DMS79 treated with DMSO at 0.1 percent for 48 hours (cell line): ENCODE results near the gene ASPA.
A peak's percentile ranks its signal among the peaks of the same experiment; 100 is the strongest.

Source experiments
- DNase-seq: peaks from one replicate; lab custom pipeline; 2025; lab: John Stamatoyannopoulos, UW

The ASPA gene

DNA sequence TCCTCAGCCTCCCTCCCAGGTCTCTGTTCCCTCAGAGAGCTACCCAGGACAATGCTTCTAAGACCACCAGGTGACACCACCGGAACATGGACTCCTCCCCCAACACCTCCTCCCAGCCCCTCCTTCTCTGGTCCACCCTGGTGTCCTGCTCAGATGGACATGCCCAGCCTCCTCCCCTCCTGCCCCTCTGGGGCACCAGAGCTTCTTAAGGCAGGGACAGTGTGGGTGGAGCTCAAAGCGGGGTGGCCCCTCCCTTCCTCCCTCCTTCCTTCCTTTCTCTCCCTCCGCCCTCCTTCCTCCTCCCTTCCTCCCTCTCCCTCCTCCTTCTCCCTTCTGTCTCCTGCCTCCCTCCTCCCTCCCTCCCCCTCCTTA, 59.1 kb downstream of the ASPA start:
- no peak for DNase-seq

- DNase-seq, result peak; percentile 78
These were observed 59.6 kb downstream of the ASPA start for GRCh38 chr17:3535253-3535995.

DNA sequence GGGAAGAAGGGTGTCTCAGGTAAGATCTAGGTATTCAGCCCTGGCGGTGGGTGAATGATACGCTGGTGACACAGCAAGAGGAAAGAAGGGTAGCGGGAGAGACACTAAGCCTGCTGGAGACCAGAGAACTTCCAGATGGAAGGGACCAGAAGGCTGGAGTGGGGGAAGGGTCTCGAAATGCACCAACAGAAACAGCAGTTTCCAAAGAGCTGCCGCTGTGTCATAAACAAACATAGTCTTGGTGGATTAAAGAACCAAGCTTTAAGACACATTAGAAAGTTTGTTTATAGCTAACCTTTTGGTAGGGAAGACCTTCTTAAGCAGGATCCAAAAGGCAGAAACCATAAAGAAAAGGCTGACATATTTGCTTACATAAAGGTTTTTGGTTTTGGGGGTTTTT, 60.9 kb downstream of the ASPA start:
- no peak for DNase-seq

DNA sequence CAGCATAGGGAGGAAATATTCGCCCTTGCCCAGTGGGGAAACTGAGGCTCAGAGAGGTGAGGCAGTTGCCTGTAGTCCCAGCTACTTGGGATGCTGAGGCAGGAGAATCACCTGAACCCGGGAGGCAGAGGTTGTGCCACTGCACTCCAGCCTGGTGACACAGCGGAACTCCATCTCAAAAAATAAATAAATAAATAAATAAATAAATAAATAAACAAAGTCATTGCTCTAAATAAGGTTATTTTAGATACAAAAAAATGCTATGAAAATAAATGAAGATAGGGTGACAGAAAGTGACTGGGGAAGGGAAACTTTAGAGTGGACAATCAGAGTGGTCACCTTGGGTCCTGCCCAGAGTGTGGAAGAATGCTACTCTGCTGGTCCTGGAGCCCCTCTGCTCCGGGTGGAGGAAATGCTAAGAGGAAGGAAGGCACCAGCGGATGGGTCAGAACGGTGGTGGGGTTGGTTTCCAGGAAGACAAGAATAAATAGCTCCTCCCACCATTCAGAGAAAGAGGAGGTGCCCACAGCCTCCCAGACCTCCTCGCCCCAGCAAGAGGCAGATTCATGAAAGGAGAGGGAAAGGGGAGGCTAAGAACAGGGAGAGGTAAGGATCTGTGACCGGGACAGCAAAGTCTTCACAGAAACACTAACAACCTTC, 64.2 kb downstream of the ASPA start:
- no peak for DNase-seq

GRCh38 chr17:3542410-3543088, 66.8 kb downstream of the ASPA start:
- no peak for DNase-seq

DNA sequence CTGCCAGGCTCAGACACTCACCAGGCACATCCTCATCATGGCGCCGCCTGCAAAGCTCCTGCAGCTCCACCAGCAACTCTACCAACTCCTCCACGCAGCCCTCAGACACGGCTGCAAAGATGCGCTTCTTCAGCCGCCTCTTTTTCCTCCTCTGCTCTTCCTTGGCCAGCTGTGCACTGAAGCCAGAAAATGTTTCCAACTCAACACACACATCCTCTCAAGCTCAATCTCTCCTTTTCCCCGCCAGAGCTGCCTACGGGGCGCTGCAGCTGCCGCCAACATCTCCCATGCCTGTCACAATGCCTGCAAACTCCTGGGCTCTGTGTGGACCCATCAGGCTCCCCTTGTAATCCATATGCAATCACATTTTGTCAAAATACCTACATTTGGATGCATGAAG, 67.7 kb downstream of the ASPA start:
- no peak for DNase-seq

DNA sequence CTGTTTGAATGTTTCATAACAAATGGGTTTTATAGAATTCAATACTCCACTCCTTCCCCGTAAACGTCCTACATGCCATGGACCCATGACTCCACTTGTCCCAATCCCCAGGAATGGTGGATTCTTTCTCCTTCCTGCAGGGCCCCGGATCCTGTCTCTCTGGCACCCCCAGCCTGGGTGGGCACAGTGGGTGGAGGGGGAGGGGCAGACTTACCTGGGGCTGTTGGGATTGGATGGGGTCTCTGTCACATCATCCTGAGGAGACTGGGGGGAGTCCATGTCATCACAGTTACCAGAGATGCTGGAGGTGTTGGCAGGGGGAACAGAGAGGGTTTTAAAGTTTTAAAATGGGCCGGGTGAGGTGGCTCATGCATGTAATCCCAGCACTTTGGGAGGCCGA, 68.6 kb downstream of the ASPA start:
- DNase-seq, result no peak

- no peak for DNase-seq
These were observed 69.4 kb downstream of the ASPA start for GRCh38 chr17:3545151-3545550.

GRCh38 chr17:3546521-3546920, 70.7 kb downstream of the ASPA start:
- DNase-seq, result no peak

DNA sequence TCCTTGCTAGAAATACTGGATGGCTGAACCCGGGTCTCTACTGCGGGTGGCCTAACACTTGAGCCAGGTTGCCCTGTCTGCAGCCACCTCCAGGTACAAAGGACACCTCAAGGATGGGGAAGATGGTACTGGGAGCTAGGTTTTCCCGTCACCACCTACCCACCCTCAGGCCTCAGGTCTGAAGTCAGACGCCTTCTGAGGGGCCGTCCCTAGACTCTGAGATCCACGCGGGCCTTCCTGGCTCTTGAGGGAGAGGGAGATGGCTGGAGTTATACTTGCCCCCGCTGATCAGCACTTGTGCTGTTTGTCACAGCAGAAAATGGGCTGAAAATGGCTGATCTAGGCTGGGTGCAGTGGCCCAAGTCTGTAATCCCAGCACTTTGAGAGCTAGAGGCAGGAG, 71.2 kb downstream of the ASPA start:
- DNase-seq, result no peak

DNA sequence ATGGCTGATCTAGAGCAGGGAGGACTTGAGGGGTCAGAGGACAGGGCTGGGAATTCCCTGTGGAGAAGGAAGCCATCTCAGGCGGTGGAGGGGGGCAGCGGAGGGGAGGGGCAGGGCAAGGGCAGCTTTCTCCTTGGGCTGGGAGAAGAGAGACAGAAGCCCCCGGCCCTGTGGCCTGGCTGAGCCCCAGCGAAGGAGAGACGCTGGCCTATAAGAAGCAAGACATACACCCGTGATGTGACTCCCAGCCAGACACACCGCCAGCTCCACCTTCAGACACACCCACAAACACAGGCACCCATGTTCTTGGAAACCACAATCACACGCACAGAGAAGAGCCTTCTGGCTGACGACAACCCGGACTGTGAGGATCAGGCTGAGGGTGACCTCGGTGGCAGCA, 71.8 kb downstream of the ASPA start:
- no peak for DNase-seq

- no peak for DNase-seq
These were observed 73.9 kb downstream of the ASPA start for GRCh38 chr17:3549610-3550162.

DNA sequence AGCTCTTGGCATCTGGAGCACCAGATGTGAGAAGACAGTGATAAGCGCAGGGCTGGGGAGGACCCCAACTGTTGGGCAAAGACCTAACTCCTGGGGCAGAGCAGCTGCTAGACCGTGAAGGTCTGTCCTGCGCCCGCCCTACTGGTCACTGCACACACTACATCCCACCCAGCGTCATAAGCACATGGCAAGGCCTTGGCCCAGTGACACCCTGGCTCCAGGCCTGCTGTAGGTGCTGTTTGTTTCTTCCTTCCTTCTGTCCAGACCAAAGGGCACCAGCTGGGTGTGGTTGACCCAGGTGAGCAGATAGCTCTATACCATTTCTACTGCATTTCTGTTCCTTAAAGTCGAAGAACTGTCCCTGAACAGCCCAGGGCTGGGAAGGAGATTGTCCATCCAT, 75.4 kb downstream of the ASPA start:
- DNase-seq, result no peak

GRCh38 chr17:3552916-3553315, 77.1 kb downstream of the ASPA start:
- no peak for DNase-seq
